ENCODE results near the gene RCHY1.

DNA sequence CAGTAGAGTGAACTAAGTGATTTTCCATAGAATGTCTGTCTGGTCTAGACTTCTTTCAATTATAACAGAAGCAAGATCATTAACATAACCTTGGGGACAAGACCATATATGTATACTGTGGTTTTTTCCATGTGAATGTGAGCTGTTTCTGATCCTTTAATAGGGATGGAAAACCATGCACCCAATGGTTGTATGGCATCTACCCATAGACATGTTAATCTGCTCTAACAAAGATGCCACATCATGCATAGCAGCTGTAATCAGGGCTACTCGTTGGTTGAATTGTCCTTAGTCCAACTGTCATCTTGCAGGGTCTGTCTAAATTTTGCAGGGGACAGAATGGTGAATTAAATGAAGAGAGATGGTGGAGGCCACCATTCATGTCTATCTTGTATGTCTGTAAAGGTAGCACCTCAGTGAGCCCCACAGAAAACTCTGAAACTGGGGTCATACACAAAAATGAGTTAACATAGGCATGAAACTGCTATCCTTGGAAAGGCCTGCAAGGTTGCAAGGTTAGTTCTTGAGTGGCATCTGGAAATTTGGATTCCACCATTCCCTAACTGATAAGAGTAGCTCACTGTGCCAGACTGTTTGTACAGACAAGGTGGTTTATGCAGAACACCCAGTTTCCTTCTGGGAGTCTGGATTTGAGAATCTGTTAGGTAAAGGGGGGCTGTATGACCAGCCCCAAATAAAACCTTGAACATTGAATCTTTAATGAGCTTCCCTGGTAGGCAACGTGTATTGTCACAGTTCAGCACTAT, 16.5 kb upstream of the RCHY1 start:
- TF ChIP-seq FOXP2 (optimal IDR thresholded peaks at IDR 0.05; ENCODE audit: borderline replicate concordance, extremely low read depth, extremely low read length, insufficient read depth): no peak
- TF ChIP-seq POLR2AphosphoS5 (IDR thresholded peaks at IDR 0.05; ENCODE audit: low read depth, low read length): no peak
- TF ChIP-seq, protein P1, sequence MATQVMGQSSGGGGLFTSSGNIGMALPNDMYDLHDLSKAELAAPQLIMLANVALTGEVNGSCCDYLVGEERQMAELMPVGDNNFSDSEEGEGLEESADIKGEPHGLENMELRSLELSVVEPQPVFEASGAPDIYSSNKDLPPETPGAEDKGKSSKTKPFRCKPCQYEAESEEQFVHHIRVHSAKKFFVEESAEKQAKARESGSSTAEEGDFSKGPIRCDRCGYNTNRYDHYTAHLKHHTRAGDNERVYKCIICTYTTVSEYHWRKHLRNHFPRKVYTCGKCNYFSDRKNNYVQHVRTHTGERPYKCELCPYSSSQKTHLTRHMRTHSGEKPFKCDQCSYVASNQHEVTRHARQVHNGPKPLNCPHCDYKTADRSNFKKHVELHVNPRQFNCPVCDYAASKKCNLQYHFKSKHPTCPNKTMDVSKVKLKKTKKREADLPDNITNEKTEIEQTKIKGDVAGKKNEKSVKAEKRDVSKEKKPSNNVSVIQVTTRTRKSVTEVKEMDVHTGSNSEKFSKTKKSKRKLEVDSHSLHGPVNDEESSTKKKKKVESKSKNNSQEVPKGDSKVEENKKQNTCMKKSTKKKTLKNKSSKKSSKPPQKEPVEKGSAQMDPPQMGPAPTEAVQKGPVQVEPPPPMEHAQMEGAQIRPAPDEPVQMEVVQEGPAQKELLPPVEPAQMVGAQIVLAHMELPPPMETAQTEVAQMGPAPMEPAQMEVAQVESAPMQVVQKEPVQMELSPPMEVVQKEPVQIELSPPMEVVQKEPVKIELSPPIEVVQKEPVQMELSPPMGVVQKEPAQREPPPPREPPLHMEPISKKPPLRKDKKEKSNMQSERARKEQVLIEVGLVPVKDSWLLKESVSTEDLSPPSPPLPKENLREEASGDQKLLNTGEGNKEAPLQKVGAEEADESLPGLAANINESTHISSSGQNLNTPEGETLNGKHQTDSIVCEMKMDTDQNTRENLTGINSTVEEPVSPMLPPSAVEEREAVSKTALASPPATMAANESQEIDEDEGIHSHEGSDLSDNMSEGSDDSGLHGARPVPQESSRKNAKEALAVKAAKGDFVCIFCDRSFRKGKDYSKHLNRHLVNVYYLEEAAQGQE (IDR thresholded peaks at IDR 0.05; ENCODE audit: insufficient read depth in 1 of 2, low read depth in 2 of 2, low read length in 2 of 2): no peak
- no peak for TF ChIP-seq TAF1 (IDR thresholded peaks at IDR 0.05; ENCODE audit: borderline replicate concordance, insufficient read depth, low read length)
- TF ChIP-seq SIN3A (IDR thresholded peaks at IDR 0.05; ENCODE audit: borderline replicate concordance, insufficient read depth, low read length): no peak
